ENCODE measurements around the gene HLA-DQA1. TPM values are rescaled to one million over a fixed set of nuclear protein-coding genes. Genes with fewer than 3 reads are reported as not detected.
A peak's percentile ranks its signal among the peaks of the same experiment; 100 is the strongest.

The HLA-DQA1 gene
- total and polyA plus RNA-seq, 12 donors = 1.3 to 136 (median 13.3) TPM

GRCh38 chr6:32658268-32658897, 21.2 kb downstream of the HLA-DQA1 start:
- no peak overlapping the region for H3K4me3 ChIP-seq
- peak overlapping the region in 2 of 10 donors; percentile 15 to 34 for H3K27ac ChIP-seq
- no peak for DNase-seq
- no peak for TF ChIP-seq CTCF (IDR thresholded peaks at IDR 0.05)
- intact Hi-C loops (cut with DNase I) = no loop called here
- H3K36me3 ChIP-seq = peaks cover 0 to 6% (median 0%) of the 10 kb centered on the region in 9 donors
- no peaks in the 10 kb centered on the region for H3K4me1 ChIP-seq
- H3K9me3 ChIP-seq = no peaks in the 10 kb centered on the region
- peak in 2 of 8 donors; percentile 16 to 37 for ATAC-seq
- WGBS, 2 donors = 41 to 48% methylated on average over 6 of the region's 6 CpGs
- H3K27me3 ChIP-seq = peaks cover 0 to 3% (median 0%) of the 10 kb centered on the region in 7 donors

GRCh38 chr6:32659856-32660595, 22.8 kb downstream of the HLA-DQA1 start:
- no peaks in the 10 kb centered on the region for H3K9me3 ChIP-seq
- no peak overlapping the region for H3K4me3 ChIP-seq
- DNase-seq = no peak
- TF ChIP-seq CTCF (IDR thresholded peaks at IDR 0.05) = no peak
- WGBS, 2 donors = 36 to 37% methylated on average over 4 of the region's 4 CpGs
- ATAC-seq = peak in 2 of 8 donors; percentile 17 to 76
- H3K27me3 ChIP-seq = peaks cover 0 to 3% (median 0%) of the 10 kb centered on the region in 7 donors
- peaks cover 0 to 6% (median 0%) of the 10 kb centered on the region in 9 donors for H3K36me3 ChIP-seq
- intact Hi-C loops (cut with DNase I) = no loop called here
- peaks cover 0 to 6% (median 0%) of the 10 kb centered on the region in 9 donors for H3K4me1 ChIP-seq
- no peak overlapping the region for H3K27ac ChIP-seq

GRCh38 chr6:32662099-32662498, 24.9 kb downstream of the HLA-DQA1 start:
- DNase-seq = no peak
- intact Hi-C loops (cut with DNase I) = loop anchor here in 2 of 10 donors (2.0 kb wide), 1 partner anchor 99 kb away; no protein-coding TSS in a partner anchor
- Histone ChIP-seq H3K27me3 (peaks cover 0 to 8% (median 0%) of the 10 kb centered on the region in 7 donors), H3K9me3 (no peaks in the 10 kb centered on the region), H3K4me1 (peaks cover 0 to 6% (median 0%) of the 10 kb centered on the region in 9 donors), H3K4me3 (no peak overlapping the region), H3K27ac (no peak overlapping the region), H3K36me3 (peaks cover 0 to 6% (median 0%) of the 10 kb centered on the region in 9 donors)
- TF ChIP-seq CTCF (IDR thresholded peaks at IDR 0.05) = no peak
- ATAC-seq = no peak
- 71 to 75% methylated on average over 7 of the region's 7 CpGs for WGBS, 2 donors

- Histone ChIP-seq H3K4me1 (peaks cover 0 to 6% (median 0%) of the 10 kb centered on the region in 9 donors), H3K27ac (no peak overlapping the region), H3K27me3 (peaks cover 0 to 8% (median 0%) of the 10 kb centered on the region in 7 donors), H3K36me3 (peaks cover 0 to 6% (median 0%) of the 10 kb centered on the region in 9 donors), H3K4me3 (no peak overlapping the region), H3K9me3 (no peaks in the 10 kb centered on the region)
- TF ChIP-seq CTCF (IDR thresholded peaks at IDR 0.05) = no peak
- no peak for ATAC-seq
- 73 to 75% methylated on average over 5 of the region's 5 CpGs for WGBS, 2 donors
- intact Hi-C loops (cut with DNase I) = loop anchor here in 2 of 10 donors (2.0 kb wide), 1 partner anchor 98 kb away; no protein-coding TSS in a partner anchor
- DNase-seq = no peak
Observed at GRCh38 chr6:32662836-32663235, 25.6 kb downstream of the HLA-DQA1 start.
